ENCODE data around the gene PTPRO.

PTPRO gene

DNA sequence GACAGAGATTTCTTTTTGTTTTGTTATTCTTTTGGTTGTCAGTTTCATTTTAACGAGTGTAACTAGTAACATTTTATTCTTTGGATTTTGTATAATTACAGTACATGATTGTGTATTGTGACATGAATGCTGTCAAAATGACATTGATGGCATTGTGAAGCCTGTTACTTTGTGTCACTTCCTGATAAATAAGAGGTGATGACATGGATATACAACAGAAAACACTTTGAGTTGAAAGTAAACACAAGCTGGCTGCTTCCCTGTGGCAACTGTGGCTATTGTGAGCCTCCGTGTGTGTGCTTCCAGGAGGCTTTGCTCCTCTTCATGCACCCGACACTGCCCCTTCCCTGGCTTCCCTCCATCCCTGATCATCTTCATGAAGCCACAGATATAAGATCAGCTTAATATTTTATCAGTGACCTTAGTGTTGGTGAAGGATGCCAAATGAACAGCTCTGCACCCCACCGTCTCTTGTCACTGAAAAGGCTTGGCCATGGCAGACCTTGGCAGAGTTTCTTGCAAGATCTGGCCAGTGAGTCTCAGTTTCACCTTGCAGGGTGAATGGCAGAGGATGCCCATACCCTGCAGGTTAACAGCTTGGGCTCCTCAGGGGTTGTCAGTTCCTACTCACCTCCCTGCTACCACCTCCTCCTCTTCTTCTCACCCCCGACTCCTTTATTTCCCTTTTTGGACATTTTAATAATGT lies 275.0 kb downstream of the PTPRO start:
- Histone ChIP-seq H3K4me1 (ENCODE audit: insufficient read depth, low read length) (peaks cover 3% of the 10 kb centered on the region; the same call in 1 of the 2 replicates), H3K36me3 (ENCODE audit: insufficient read depth, low read depth, low read length) (no peaks in the 10 kb centered on the region), H3K9me3 (ENCODE audit: insufficient read depth, low read depth, low read length) (no peaks in the 10 kb centered on the region), H3K9ac (ENCODE audit: low read depth, low read length) (no peak overlapping the region), H3K27ac (ENCODE audit: low read length) (no peak overlapping the region), H3K27me3 (ENCODE audit: insufficient read depth, low read length) (no peaks in the 10 kb centered on the region), H3K4me3 (ENCODE audit: low read length) (no peak overlapping the region)

- H3K27me3 ChIP-seq (ENCODE audit: insufficient read depth, low read length) = no peaks in the 10 kb centered on the region
- no peak overlapping the region for H3K4me3 ChIP-seq (ENCODE audit: low read length)
- H3K36me3 ChIP-seq (ENCODE audit: insufficient read depth, low read depth, low read length) = no peaks in the 10 kb centered on the region
- no peaks in the 10 kb centered on the region for H3K4me1 ChIP-seq (ENCODE audit: insufficient read depth, low read length)
- no peak overlapping the region for H3K9ac ChIP-seq (ENCODE audit: low read depth, low read length)
- no peaks in the 10 kb centered on the region for H3K9me3 ChIP-seq (ENCODE audit: insufficient read depth, low read depth, low read length)
- no peak overlapping the region for H3K27ac ChIP-seq (ENCODE audit: low read length)
Observed at GRCh38 chr12:15599266-15600037, 277.1 kb downstream of the PTPRO start.

- Histone ChIP-seq H3K36me3 (ENCODE audit: insufficient read depth, low read depth, low read length) (no peaks in the 10 kb centered on the region), H3K9ac (ENCODE audit: low read depth, low read length) (no peak overlapping the region), H3K4me1 (ENCODE audit: insufficient read depth, low read length) (no peaks in the 10 kb centered on the region), H3K4me3 (ENCODE audit: low read length) (no peak overlapping the region), H3K27ac (ENCODE audit: low read length) (no peak overlapping the region), H3K27me3 (ENCODE audit: insufficient read depth, low read length) (no peaks in the 10 kb centered on the region), H3K9me3 (ENCODE audit: insufficient read depth, low read depth, low read length) (no peaks in the 10 kb centered on the region)
Observed at GRCh38 chr12:15600223-15600935, 278.1 kb downstream of the PTPRO start.

- no peaks in the 10 kb centered on the region for H3K9me3 ChIP-seq (ENCODE audit: insufficient read depth, low read depth, low read length)
- no peaks in the 10 kb centered on the region for H3K27me3 ChIP-seq (ENCODE audit: insufficient read depth, low read length)
- no peak overlapping the region for H3K4me3 ChIP-seq (ENCODE audit: low read length)
- H3K4me1 ChIP-seq (ENCODE audit: insufficient read depth, low read length) = no peaks in the 10 kb centered on the region
- no peak overlapping the region for H3K27ac ChIP-seq (ENCODE audit: low read length)
- H3K36me3 ChIP-seq (ENCODE audit: insufficient read depth, low read depth, low read length) = no peaks in the 10 kb centered on the region
- H3K9ac ChIP-seq (ENCODE audit: low read depth, low read length) = no peak overlapping the region
Observed at GRCh38 chr12:15601210-15601800, 279.0 kb downstream of the PTPRO start.

GRCh38 chr12:15602051-15602672 lies 279.9 kb downstream of the PTPRO start:
- H3K27me3 ChIP-seq (ENCODE audit: insufficient read depth, low read length) = no peaks in the 10 kb centered on the region
- H3K27ac ChIP-seq (ENCODE audit: low read length) = no peak overlapping the region
- no peaks in the 10 kb centered on the region for H3K9me3 ChIP-seq (ENCODE audit: insufficient read depth, low read depth, low read length)
- H3K4me3 ChIP-seq (ENCODE audit: low read length) = no peak overlapping the region
- H3K4me1 ChIP-seq (ENCODE audit: insufficient read depth, low read length) = no peaks in the 10 kb centered on the region
- no peak overlapping the region for H3K9ac ChIP-seq (ENCODE audit: low read depth, low read length)
- H3K36me3 ChIP-seq (ENCODE audit: insufficient read depth, low read depth, low read length) = no peaks in the 10 kb centered on the region

DNA sequence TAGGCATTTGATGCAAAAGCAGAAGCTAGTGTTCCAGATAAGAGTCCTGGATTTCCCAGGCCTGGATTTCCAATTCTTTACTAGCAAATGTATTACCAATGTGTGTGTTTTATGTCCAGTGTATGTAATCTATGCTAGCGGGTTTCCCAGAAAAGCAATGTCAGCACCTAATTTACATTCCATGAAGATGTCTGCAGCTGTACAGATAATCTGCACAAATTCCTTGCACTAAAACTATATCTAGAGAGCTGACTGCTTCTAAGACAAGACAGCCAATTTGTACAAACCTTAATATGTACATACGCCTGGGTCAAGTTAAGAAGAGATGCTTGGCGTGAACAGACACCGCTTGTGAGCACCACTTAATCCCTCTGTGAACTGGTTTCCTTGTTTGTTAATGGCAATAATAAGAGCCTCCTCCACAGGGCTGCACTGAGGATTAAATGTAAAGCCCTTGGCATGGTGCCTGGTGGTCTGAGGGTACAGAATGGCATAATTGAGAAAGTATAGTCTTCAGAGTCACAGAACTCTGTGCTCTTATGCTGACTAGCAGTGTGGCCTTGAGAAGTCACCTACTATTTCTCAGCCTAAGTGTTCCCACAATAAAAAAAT lies 281.3 kb downstream of the PTPRO start:
- no peak overlapping the region for H3K9ac ChIP-seq (ENCODE audit: low read depth, low read length)
- no peaks in the 10 kb centered on the region for H3K9me3 ChIP-seq (ENCODE audit: insufficient read depth, low read depth, low read length)
- no peaks in the 10 kb centered on the region for H3K4me1 ChIP-seq (ENCODE audit: insufficient read depth, low read length)
- no peak overlapping the region for H3K27ac ChIP-seq (ENCODE audit: low read length)
- no peaks in the 10 kb centered on the region for H3K36me3 ChIP-seq (ENCODE audit: insufficient read depth, low read depth, low read length)
- H3K4me3 ChIP-seq (ENCODE audit: low read length) = no peak overlapping the region
- no peaks in the 10 kb centered on the region for H3K27me3 ChIP-seq (ENCODE audit: insufficient read depth, low read length)

DNA sequence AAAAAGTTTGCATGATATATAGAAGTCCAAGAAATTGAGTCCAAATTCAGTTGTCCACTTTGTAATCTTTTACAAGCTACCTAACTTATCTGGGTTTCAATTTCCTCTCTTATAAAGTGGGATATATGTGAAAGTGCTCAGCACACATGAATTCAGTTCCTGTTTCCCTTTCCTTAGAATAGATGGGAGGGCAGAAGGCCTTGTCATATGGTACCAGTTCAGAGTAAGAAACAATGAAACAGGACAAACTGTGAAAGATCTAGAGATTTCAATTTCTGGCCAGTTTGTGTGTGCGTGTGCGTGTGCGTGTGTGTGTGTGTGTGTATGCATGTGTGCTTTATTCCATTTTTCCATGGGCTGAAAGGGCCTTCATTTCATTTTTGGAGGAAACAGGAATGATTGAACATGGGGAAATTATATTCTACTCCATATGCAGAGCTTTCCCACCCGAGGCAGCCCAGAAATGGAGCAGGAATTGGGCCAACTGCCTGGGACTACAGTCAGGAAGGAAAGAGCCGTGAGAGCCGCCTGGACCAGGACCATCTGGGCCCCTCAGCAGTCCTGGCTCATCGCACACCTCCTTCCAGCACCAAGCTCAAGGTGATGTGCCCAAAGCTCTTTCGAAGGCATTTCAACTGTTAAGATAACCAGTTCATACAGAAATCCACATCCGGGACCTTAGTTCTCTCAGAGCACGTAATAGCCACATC lies 283.7 kb downstream of the PTPRO start:
- Histone ChIP-seq H3K9ac (ENCODE audit: low read depth, low read length) (no peak overlapping the region), H3K27ac (ENCODE audit: low read length) (no peak overlapping the region)

DNA sequence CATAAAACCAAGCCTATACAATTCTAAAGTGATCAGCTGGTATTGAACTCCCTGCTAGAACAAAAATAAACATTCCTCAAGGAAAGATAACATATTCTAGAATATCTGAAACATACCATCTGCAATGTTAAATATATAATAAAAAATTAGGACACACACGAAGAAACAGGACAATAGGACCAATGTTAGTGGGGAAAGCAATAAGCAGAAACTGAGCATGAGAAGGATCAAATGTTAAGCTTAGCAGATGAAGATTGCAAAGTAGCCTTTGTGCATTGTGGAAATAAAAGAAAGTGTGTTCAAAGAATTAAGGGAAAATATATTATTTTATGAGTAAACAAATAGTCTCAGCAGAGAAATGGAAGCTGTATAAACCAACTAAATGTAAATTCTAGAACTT lies 286.1 kb downstream of the PTPRO start:
- no peak overlapping the region for H3K4me3 ChIP-seq (ENCODE audit: low read length)
- no peaks in the 10 kb centered on the region for H3K36me3 ChIP-seq (ENCODE audit: insufficient read depth, low read depth, low read length)
- H3K27me3 ChIP-seq (ENCODE audit: insufficient read depth, low read length) = no peaks in the 10 kb centered on the region
- no peak overlapping the region for H3K27ac ChIP-seq (ENCODE audit: low read length)
- no peaks in the 10 kb centered on the region for H3K4me1 ChIP-seq (ENCODE audit: insufficient read depth, low read length)
- no peak overlapping the region for H3K9ac ChIP-seq (ENCODE audit: low read depth, low read length)
- H3K9me3 ChIP-seq (ENCODE audit: insufficient read depth, low read depth, low read length) = no peaks in the 10 kb centered on the region

More for the DNA sequence above, 283.7 kb downstream of the PTPRO start:
- no peaks in the 10 kb centered on the region for H3K27me3 ChIP-seq (ENCODE audit: insufficient read depth, low read length)
- H3K9me3 ChIP-seq (ENCODE audit: insufficient read depth, low read depth, low read length) = no peaks in the 10 kb centered on the region
- H3K4me1 ChIP-seq (ENCODE audit: insufficient read depth, low read length) = no peaks in the 10 kb centered on the region
- H3K4me3 ChIP-seq (ENCODE audit: low read length) = no peak overlapping the region
- H3K36me3 ChIP-seq (ENCODE audit: insufficient read depth, low read depth, low read length) = no peaks in the 10 kb centered on the region

- Histone ChIP-seq H3K27ac (ENCODE audit: low read length) (no peak overlapping the region), H3K4me1 (ENCODE audit: insufficient read depth, low read length) (no peaks in the 10 kb centered on the region), H3K9me3 (ENCODE audit: insufficient read depth, low read depth, low read length) (no peaks in the 10 kb centered on the region)
Observed at GRCh38 chr12:15608941-15609340, 286.6 kb downstream of the PTPRO start.

GRCh38 chr12:15613981-15614380 lies 291.7 kb downstream of the PTPRO start:
- Histone ChIP-seq H3K9ac (ENCODE audit: low read depth, low read length) (no peak overlapping the region), H3K27me3 (ENCODE audit: insufficient read depth, low read length) (no peaks in the 10 kb centered on the region), H3K36me3 (ENCODE audit: insufficient read depth, low read depth, low read length) (no peaks in the 10 kb centered on the region), H3K4me1 (ENCODE audit: insufficient read depth, low read length) (no peaks in the 10 kb centered on the region), H3K4me3 (ENCODE audit: low read length) (no peak overlapping the region), H3K27ac (ENCODE audit: low read length) (no peak overlapping the region), H3K9me3 (ENCODE audit: insufficient read depth, low read depth, low read length) (peaks cover 10% of the 10 kb centered on the region)

More at GRCh38 chr12:15608941-15609340, 286.6 kb downstream of the PTPRO start:
- H3K4me3 ChIP-seq (ENCODE audit: low read length) = no peak overlapping the region
- H3K27me3 ChIP-seq (ENCODE audit: insufficient read depth, low read length) = no peaks in the 10 kb centered on the region
- H3K36me3 ChIP-seq (ENCODE audit: insufficient read depth, low read depth, low read length) = no peaks in the 10 kb centered on the region
- no peak overlapping the region for H3K9ac ChIP-seq (ENCODE audit: low read depth, low read length)

Data from iPS-20b (cell line).